Neural progenitor cell (in vitro differentiated cells): Measurements from ENCODE around the gene PNPLA7. TPM values are rescaled to one million over a fixed set of nuclear protein-coding genes. Genes with fewer than 3 reads are reported as not detected.
"Not testable (repeated sequence)": the region's sequence is repeated elsewhere in the genome, so short reads cannot be mapped to it uniquely, and the experiment has no call there.

Source experiments
- DNase-seq: peaks from one replicate; pipeline ENCODE4 v3.0.0-alpha.2; 2016; ENCODE audit warnings: low spot score
- H2AFZ ChIP-seq: fragments of 200-600 bp; sonication (generic); replicated peaks from 2 replicates; pipeline ENCODE4 v1.6.1; 2016; ENCODE audit warnings: antibody characterized with exemption
- H3F3A ChIP-seq: fragments of 200-600 bp; sonication (generic); 2 replicates; pipeline ENCODE4 v1.6.1; 2016; ENCODE audit warnings: antibody characterized with exemption, low read depth
- H3K27ac ChIP-seq: fragments of 200-600 bp; sonication (generic); 2 replicates; pipeline ENCODE4 v1.5.1; 2016; ENCODE audit warnings: mild to moderate bottlenecking
- H3K27me3 ChIP-seq: fragments of 200-600 bp; sonication (generic); 2 replicates; pipeline ENCODE4 v1.6.1; 2016; ENCODE audit warnings: mild to moderate bottlenecking, moderate library complexity
- H3K36me3 ChIP-seq: fragments of 200-600 bp; sonication (generic); 2 replicates; pipeline ENCODE4 v1.5.1; 2016
- H3K4me1 ChIP-seq: fragments of 200-600 bp; sonication (generic); 2 replicates; pipeline ENCODE4 v1.6.1; 2016; ENCODE audit warnings: mixed run types
- H3K4me2 ChIP-seq: fragments of 200-600 bp; sonication (generic); 2 replicates; pipeline ENCODE4 v1.6.1; 2016
- H3K4me3 ChIP-seq: fragments of 200-600 bp; sonication (generic); 2 replicates; pipeline ENCODE4 v1.5.1; 2016
- H3K79me2 ChIP-seq: fragments of 200-600 bp; sonication (generic); 2 replicates; pipeline ENCODE4 v1.6.1; 2016; ENCODE audit warnings: low read depth
- H3K9ac ChIP-seq: fragments of 200-600 bp; sonication (generic); 2 replicates; pipeline ENCODE4 v1.6.1; 2016
- H3K9me3 ChIP-seq: fragments of 200-600 bp; sonication (generic); 2 replicates; pipeline ENCODE4 v1.5.1; 2016; ENCODE audit warnings: low read depth
- H4K20me1 ChIP-seq: fragments of 200-600 bp; sonication (generic); 2 replicates; pipeline ENCODE4 v1.6.1; 2016; ENCODE audit warnings: low read depth
- H3K27ac Mint-ChIP-seq: 3 replicates; pipeline ENCODE4 v1.8.0; 2021; ENCODE audit warnings: mixed read lengths
- H3K27me3 Mint-ChIP-seq: 2 replicates; pipeline ENCODE4 v1.8.0; 2022; ENCODE audit warnings: low read depth, mild to moderate bottlenecking, inconsistent platforms, moderate library complexity, mixed read lengths; ENCODE audit not compliant: insufficient read depth
- H3K36me3 Mint-ChIP-seq: 3 replicates; pipeline ENCODE4 v1.8.0; 2021; ENCODE audit warnings: mixed read lengths
- H3K4me1 Mint-ChIP-seq: 3 replicates; pipeline ENCODE4 v1.8.0; 2021; ENCODE audit warnings: mixed read lengths
- H3K4me3 Mint-ChIP-seq: 3 replicates; pipeline ENCODE4 v1.8.0; 2021; ENCODE audit warnings: mild to moderate bottlenecking, moderate library complexity, mixed read lengths
- H3K9me3 Mint-ChIP-seq: 3 replicates; pipeline ENCODE4 v1.8.0; 2020; ENCODE audit warnings: mixed read lengths
- EZH2 ChIP-seq: fragments of 200-600 bp; sonication (generic); IDR thresholded peaks from 2 replicates; pipeline ENCODE4 v1.6.1; 2017; ENCODE audit warnings: antibody characterized with exemption, mild to moderate bottlenecking, moderate library complexity
- EZH2phosphoT487 ChIP-seq: fragments of 200-600 bp; sonication (generic); IDR thresholded peaks from 2 replicates; pipeline ENCODE4 v1.6.1; 2017; ENCODE audit warnings: antibody characterized with exemption
- total RNA-seq: library from RNA; depleted of rRNA; stranded (reverse); fragments of >200 nt; gene quantifications from 2 replicates; pipeline ENCODE4 v1.2.3, GENCODE V29; 2015; ENCODE audit warnings: low replicate concordance
- TF ChIP-seq, protein P1 (sequence below): fragments of 200-600 bp; sonication (generic); IDR thresholded peaks from 2 replicates; pipeline ENCODE4 v1.5.1; 2017; ENCODE audit warnings: antibody characterized with exemption, mild to moderate bottlenecking

The PNPLA7 gene
- total RNA-seq, 1 donor from 2014 or later, result 0.13 TPM

DNA sequence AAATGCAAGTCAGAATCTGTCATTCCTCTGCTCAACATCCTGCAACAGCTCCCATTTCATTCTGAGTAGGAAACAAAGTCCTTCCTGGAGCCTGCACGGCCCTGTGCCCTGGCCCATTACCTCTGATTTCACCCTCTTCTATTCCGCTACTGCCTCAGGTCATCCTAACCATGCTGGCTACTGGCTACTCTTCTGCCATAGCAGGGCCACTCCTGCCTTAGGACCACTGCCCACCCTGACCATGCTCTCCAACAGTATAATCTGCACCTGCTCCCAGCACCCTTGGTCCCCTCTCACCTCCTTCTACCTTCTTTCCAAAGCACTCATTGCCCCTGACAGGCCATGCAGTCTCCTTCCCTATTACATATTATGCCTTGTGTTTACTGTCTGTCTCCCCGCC, 20.4 kb upstream of the PNPLA7 start:
- Histone ChIP-seq H3K4me1 (no peaks in the 10 kb centered on the region), H3K27ac (no peak overlapping the region), H3K27me3 (no peaks in the 10 kb centered on the region), H2AFZ (no peak overlapping the region), H3K36me3 (no peaks in the 10 kb centered on the region), H3K79me2 (peaks cover 4% of the 10 kb centered on the region), H4K20me1 (peaks cover 2% of the 10 kb centered on the region), H3K9me3 (no peaks in the 10 kb centered on the region), H3K4me2 (no peak overlapping the region), H3K9ac (no peak overlapping the region), H3K4me3 (no peak overlapping the region), H3F3A (no peaks in the 10 kb centered on the region)
- H3K36me3 Mint-ChIP-seq, result peaks cover 28% of the 10 kb centered on the region
- DNase-seq, result no peak
- no peak overlapping the region for H3K4me3 Mint-ChIP-seq
- TF ChIP-seq, protein P1, sequence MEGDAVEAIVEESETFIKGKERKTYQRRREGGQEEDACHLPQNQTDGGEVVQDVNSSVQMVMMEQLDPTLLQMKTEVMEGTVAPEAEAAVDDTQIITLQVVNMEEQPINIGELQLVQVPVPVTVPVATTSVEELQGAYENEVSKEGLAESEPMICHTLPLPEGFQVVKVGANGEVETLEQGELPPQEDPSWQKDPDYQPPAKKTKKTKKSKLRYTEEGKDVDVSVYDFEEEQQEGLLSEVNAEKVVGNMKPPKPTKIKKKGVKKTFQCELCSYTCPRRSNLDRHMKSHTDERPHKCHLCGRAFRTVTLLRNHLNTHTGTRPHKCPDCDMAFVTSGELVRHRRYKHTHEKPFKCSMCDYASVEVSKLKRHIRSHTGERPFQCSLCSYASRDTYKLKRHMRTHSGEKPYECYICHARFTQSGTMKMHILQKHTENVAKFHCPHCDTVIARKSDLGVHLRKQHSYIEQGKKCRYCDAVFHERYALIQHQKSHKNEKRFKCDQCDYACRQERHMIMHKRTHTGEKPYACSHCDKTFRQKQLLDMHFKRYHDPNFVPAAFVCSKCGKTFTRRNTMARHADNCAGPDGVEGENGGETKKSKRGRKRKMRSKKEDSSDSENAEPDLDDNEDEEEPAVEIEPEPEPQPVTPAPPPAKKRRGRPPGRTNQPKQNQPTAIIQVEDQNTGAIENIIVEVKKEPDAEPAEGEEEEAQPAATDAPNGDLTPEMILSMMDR, result no peak
- TF ChIP-seq EZH2 (no peak), EZH2phosphoT487 (no peak)
- peaks cover 5% of the 10 kb centered on the region for H3K27me3 Mint-ChIP-seq
- H3K9me3 Mint-ChIP-seq, result no peaks in the 10 kb centered on the region
- H3K4me1 Mint-ChIP-seq, result no peaks in the 10 kb centered on the region
- no peak overlapping the region for H3K27ac Mint-ChIP-seq

DNA sequence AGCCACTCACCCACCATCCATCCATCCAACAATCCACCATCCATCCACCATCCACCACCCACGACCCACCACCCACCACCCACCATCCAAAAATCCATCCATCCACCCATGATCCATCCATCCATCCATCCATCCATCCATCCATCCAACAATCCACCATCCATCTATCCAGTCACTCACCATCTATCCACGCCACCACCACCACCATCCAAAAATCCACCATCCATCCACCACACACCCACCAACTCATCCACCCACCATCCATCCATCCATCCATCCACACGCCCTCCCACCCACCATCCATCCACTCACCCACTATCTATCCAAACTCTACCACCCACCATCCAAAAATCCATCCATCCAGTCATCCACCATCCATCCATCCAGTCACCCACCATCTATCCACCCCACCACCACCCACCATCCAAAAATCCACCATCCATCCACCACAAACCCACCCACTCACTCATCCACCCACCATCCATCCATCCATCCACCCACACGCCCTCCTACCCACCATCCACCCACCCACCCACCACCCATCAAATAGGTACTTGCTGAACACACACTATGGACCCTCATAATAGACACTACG, 19.5 kb upstream of the PNPLA7 start:
- no peaks in the 10 kb centered on the region for H3K4me1 Mint-ChIP-seq
- Histone ChIP-seq H3K4me2 (no peak overlapping the region), H3F3A (no peaks in the 10 kb centered on the region), H3K4me1 (no peaks in the 10 kb centered on the region), H2AFZ (no peak overlapping the region), H3K27ac (no peak overlapping the region), H3K79me2 (no peaks in the 10 kb centered on the region), H3K27me3 (no peaks in the 10 kb centered on the region), H3K9ac (no peak overlapping the region), H3K36me3 (no peaks in the 10 kb centered on the region), H3K9me3 (no peaks in the 10 kb centered on the region), H3K4me3 (no peak overlapping the region), H4K20me1 (no peaks in the 10 kb centered on the region)
- TF ChIP-seq, protein P1, result no peak
- TF ChIP-seq EZH2 (no peak), EZH2phosphoT487 (no peak)
- H3K27me3 Mint-ChIP-seq, result peaks cover 5% of the 10 kb centered on the region
- DNase-seq, result no peak
- H3K9me3 Mint-ChIP-seq, result no peaks in the 10 kb centered on the region
- no peak overlapping the region for H3K27ac Mint-ChIP-seq
- H3K4me3 Mint-ChIP-seq, result no peak overlapping the region
- H3K36me3 Mint-ChIP-seq, result peaks cover 21% of the 10 kb centered on the region

DNA sequence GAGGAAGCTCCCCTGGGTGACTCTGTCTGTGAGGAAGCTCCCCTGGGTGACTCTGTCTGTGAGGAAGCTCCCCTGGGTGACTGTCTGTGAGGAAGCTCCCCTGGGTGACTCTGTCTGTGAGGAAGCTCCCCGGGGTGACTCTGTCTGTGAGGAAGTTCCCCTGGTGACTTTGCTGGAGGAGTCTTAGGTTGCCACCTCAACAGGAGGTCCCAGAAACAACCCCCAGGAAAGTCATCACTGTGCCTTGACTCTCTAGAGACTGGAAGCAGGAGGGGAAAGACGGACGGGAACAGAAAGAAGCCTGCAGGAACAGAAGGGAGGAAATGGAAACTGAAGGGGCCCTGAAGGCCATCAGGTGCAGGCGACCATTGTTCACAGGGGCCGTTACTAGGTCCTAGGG, 18.2 kb upstream of the PNPLA7 start:
- not testable (repeated sequence) for H3K27ac Mint-ChIP-seq, H3F3A ChIP-seq, H3K36me3 ChIP-seq, H3K4me3 ChIP-seq, H3K4me3 Mint-ChIP-seq, H3K27me3 ChIP-seq, H3K9me3 Mint-ChIP-seq, H4K20me1 ChIP-seq, H3K27ac ChIP-seq, H2AFZ ChIP-seq, H3K4me1 Mint-ChIP-seq, H3K27me3 Mint-ChIP-seq, H3K79me2 ChIP-seq, H3K9me3 ChIP-seq, H3K4me1 ChIP-seq, H3K4me2 ChIP-seq, DNase-seq, H3K9ac ChIP-seq
- H3K36me3 Mint-ChIP-seq, result peaks cover 31% of the 10 kb centered on the region

DNA sequence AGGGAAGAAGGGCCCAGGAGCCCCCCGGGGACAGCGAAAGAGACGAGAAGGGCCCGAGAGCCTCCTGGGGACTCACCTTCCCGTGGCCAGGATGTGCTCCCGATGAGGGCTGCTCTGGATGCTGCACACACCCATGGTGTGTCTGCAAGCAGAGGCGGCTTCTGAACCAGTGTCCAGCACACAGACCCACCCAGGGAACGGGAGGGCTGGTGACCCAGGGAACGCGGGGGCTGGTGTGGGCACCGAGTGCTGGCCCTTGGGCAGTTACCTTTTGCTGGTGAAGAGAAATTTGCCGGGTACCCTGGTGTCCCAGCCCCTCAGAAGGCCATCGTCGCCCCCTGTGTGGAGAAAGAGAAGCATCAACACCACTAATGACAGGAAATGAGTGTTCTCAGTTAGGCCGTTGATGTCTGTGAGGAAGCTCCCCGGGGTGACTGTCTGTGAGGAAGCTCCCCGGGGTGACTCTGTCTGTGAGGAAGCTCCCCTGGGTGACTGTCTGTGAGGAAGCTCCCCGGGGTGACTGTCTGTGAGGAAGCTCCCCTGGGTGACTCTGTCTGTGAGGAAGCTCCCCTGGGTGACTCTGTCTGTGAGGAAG, 14.7 kb upstream of the PNPLA7 start:
- H3K27ac Mint-ChIP-seq, result no peak overlapping the region
- no peaks in the 10 kb centered on the region for H3K27me3 Mint-ChIP-seq
- H3F3A ChIP-seq, result no peaks in the 10 kb centered on the region
- H3K9me3 ChIP-seq, result no peaks in the 10 kb centered on the region
- no peaks in the 10 kb centered on the region for H3K4me1 ChIP-seq
- peaks cover 32% of the 10 kb centered on the region for H3K36me3 Mint-ChIP-seq
- no peak overlapping the region for H3K27ac ChIP-seq
- no peak for DNase-seq
- H3K4me3 Mint-ChIP-seq, result no peak overlapping the region
- H3K4me1 Mint-ChIP-seq, result no peaks in the 10 kb centered on the region
- H3K4me2 ChIP-seq, result no peak overlapping the region
- no peak overlapping the region for H3K4me3 ChIP-seq
- no peak overlapping the region for H2AFZ ChIP-seq
- no peaks in the 10 kb centered on the region for H3K9me3 Mint-ChIP-seq
- no peak for TF ChIP-seq EZH2
- TF ChIP-seq, protein P1, result no peak
- TF ChIP-seq EZH2phosphoT487, result no peak
- no peaks in the 10 kb centered on the region for H3K27me3 ChIP-seq
- H4K20me1 ChIP-seq, result no peaks in the 10 kb centered on the region
- H3K36me3 ChIP-seq, result no peaks in the 10 kb centered on the region
- H3K9ac ChIP-seq, result no peak overlapping the region
- no peaks in the 10 kb centered on the region for H3K79me2 ChIP-seq
